NB4 (cell line): ENCODE data around the gene MAPKAPK3.

ENCODE experiments used
- CTCF ChIP-seq: IDR thresholded peaks from one replicate; pipeline ENCODE4 v1.5.1; 2012; ENCODE audit warnings: low read depth, low read length
- POLR2A ChIP-seq: IDR thresholded peaks from 2 replicates; pipeline ENCODE4 v1.6.1; 2011; ENCODE audit warnings: mild to moderate bottlenecking; ENCODE audit not compliant: insufficient read length; ENCODE audit errors: extremely low read depth

- TF ChIP-seq POLR2A = no peak
- no peak for TF ChIP-seq CTCF
Measured at GRCh38 chr3:50607271-50608091, 9.5 kb upstream of the MAPKAPK3 start.
